ENCODE results near the gene ZFAND2B. TPM values are rescaled to one million over a fixed set of nuclear protein-coding genes. Genes with fewer than 3 reads are reported as not detected.
A peak's percentile ranks its signal among the peaks of the same experiment; 100 is the strongest.

ZFAND2B gene
- total RNA-seq, 4 donors from 2014 or later: 63.0 to 76.4 (median 63.3) TPM

DNA sequence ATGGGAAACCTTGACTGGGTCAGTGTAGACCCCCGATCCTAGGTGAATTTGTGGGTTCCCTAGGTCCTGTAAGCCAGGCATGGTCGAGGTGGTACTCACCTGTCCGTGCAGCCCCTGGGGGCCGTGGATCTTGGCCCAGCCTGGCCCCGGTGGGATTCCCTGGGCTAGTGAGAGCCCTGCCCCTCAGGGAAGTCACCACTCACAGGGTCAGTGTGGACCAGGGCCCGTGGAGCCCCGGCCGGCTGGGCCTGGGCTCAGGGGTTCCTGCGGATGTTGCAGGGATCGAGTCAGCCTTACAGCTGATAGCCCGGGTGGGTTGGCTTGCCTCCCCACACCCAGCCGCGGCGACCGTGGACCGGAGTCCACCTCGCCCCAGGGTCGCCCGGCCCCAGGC, 22.3 kb downstream of the ZFAND2B start:
- no peak for DNase-seq (ENCODE audit: low spot score in 2 of 2)
- TF ChIP-seq, protein P1, sequence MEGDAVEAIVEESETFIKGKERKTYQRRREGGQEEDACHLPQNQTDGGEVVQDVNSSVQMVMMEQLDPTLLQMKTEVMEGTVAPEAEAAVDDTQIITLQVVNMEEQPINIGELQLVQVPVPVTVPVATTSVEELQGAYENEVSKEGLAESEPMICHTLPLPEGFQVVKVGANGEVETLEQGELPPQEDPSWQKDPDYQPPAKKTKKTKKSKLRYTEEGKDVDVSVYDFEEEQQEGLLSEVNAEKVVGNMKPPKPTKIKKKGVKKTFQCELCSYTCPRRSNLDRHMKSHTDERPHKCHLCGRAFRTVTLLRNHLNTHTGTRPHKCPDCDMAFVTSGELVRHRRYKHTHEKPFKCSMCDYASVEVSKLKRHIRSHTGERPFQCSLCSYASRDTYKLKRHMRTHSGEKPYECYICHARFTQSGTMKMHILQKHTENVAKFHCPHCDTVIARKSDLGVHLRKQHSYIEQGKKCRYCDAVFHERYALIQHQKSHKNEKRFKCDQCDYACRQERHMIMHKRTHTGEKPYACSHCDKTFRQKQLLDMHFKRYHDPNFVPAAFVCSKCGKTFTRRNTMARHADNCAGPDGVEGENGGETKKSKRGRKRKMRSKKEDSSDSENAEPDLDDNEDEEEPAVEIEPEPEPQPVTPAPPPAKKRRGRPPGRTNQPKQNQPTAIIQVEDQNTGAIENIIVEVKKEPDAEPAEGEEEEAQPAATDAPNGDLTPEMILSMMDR (IDR thresholded peaks at IDR 0.05): no peak
- TF ChIP-seq POLR2A (IDR thresholded peaks at IDR 0.05): no peak
- H3K4me3 ChIP-seq (ENCODE audit: low read depth, poor library complexity, severe bottlenecking): peak overlapping the region; percentile 46
- 1 to 3% methylated on average over 11 to 15 of the region's 19 CpGs for WGBS, 2 donors
- intact Hi-C loops (cut with DNase I; ENCODE audit: low total_unique reads): loop anchor here (10.0 kb wide), 1 partner anchor 924 kb away; no protein-coding TSS in a partner anchor

DNA sequence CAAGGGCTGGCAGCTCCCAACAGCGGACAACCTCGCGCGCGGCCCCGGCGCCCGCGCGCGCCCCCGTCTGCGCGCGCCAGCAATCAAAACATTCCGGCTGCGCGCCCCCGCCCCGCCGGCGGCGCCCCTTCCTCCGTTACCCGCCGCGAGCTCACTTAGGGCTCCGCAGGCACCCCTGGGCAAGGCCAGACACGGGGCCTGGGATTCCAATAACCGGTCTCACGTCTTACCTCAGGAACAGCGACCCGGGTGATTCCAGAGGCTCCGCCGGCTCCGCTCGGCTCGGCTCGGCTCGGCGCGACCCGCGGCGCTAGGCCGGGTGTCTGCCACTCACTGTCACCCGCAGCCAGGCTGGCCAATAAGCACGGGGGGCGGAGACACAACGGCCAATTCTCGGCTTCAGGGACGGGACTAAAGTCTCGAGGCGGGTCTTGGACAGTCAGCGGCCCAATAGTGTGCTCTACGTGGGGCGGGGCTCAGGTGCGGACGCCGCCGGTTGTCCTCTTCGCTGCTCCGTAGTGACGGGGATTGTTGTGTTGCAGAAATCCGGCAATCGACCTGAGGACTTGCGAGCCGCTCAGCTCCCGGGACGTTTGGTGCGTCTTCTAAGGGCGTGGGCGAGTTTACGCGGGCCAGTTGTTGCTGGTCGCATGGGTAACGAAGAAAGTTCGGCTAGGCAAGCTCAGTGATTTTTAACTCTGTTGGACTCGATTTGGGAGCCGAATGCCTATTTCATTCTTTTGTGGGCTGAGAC, 22.9 kb downstream of the ZFAND2B start, which contains the start of the genes ANKZF1 and ATG9A:
Gene ANKZF1, plus strand, starts transcription at position 502 of the 754 bp plus-strand sequence. CDS start 452 bp downstream, outside the sequence.
Gene ATG9A, minus strand, starts transcription at position 332 of the 754 bp plus-strand sequence. CDS start 1,612 bp downstream, outside the sequence.
- H3K4me3 ChIP-seq (ENCODE audit: low read depth, poor library complexity, severe bottlenecking): peak within 1 kb of the TSS; percentile 46
- intact Hi-C loops (cut with DNase I; ENCODE audit: low total_unique reads): loop anchor here (10.0 kb wide), 1 partner anchor 925 kb away; no protein-coding TSS in a partner anchor
- WGBS, 2 donors: 0 to 1% methylated on average over 43 to 69 of the region's 80 CpGs
- no peak for TF ChIP-seq POLR2A (IDR thresholded peaks at IDR 0.05)
- TF ChIP-seq, protein P1 (IDR thresholded peaks at IDR 0.05): peak in 1 of 3 donors; percentile 43
- DNase-seq (ENCODE audit: low spot score in 2 of 2): peak; percentile 99 to 100

DNA sequence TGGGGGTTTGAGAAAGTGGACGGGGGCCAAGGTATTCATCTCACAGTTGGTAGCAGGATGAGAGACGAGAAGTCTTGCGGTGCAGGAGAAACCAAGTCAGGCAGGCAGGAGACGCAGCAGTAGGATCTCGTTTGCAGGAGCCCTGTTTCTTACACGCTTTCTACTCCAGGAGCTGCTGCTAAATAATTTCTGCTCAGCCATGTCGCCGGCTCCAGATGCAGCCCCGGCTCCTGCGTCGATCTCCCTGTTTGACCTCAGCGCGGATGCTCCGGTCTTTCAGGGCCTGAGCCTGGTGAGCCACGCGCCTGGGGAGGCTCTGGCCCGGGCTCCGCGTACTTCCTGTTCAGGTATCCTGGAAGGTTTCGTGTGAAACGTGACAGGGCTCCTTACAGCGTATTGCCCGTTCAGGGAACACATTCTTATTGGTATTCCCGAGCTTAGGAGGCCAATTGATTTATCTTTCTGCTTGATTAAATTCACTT, 23.5 kb downstream of the ZFAND2B start:
- WGBS, 2 donors: 0 to 1% methylated on average over 24 of the region's 24 CpGs
- TF ChIP-seq, protein P1 (IDR thresholded peaks at IDR 0.05): no peak
- TF ChIP-seq POLR2A (IDR thresholded peaks at IDR 0.05): no peak
- DNase-seq (ENCODE audit: low spot score in 2 of 2): no peak
- H3K4me3 ChIP-seq (ENCODE audit: low read depth, poor library complexity, severe bottlenecking): peak overlapping the region; percentile 46
- intact Hi-C loops (cut with DNase I; ENCODE audit: low total_unique reads): no loop called here

DNA sequence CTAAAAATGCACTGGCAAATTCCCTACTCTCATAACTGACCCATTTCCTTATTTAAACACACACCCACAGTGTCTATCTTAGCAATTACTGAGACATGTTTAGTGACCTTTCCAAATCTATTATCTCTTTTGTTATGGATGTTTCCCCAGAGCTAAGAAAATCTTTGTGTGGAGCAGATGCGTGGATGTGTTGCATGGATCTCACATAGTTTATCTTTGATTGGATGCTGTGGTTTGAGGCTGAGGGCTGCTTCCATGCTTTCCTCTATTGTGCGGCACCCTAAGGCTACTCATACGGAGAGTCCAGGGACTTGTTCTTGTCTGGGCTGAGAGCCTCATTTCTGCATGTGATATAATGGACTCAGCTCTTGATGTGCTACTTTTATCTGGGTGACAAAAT, 27.7 kb downstream of the ZFAND2B start:
- intact Hi-C loops (cut with DNase I; ENCODE audit: low total_unique reads): no loop called here
- DNase-seq (ENCODE audit: low spot score in 2 of 2): no peak
- H3K4me3 ChIP-seq (ENCODE audit: low read depth, poor library complexity, severe bottlenecking): no peak overlapping the region
- WGBS, 2 donors: 82 to 92% methylated on average over 3 of the region's 3 CpGs
- TF ChIP-seq POLR2A (IDR thresholded peaks at IDR 0.05): no peak
- TF ChIP-seq, protein P1 (IDR thresholded peaks at IDR 0.05): no peak

DNA sequence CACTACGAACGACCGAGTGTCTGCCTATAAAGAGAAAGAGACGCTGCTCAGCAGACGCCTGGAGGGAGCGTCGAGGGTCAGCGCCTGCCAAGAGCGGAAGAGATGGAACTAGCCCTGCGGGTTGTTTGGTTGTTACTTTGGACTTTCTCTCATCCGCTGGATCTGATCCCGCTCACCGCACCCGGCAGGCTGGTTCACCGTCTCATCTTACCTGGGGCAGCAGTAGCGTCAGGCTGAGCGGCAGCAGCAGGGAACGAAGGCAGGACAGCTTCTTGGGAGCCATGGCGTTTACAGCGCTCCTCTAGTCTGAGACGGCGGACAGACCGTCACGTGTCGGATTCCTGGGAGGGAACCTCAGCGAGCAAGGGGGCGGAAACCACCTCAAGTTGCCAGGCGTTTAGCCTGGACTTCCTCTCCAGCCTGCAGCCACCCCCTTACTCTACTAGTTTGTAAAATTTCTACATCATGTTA, 36.7 kb downstream of the ZFAND2B start:
- TF ChIP-seq POLR2A (IDR thresholded peaks at IDR 0.05): no peak
- TF ChIP-seq, protein P1 (IDR thresholded peaks at IDR 0.05): no peak
- no peak overlapping the region for H3K4me3 ChIP-seq (ENCODE audit: low read depth, poor library complexity, severe bottlenecking)
- intact Hi-C loops (cut with DNase I; ENCODE audit: low total_unique reads): no loop called here
- DNase-seq (ENCODE audit: low spot score in 2 of 2): no peak
- 53 to 56% methylated on average over 21 to 28 of the region's 28 CpGs for WGBS, 2 donors

Data from lower leg skin (tissue), 4 donors.